Panc1 (cell line): ENCODE results near the gene PARD6B.

Experiments
- CTCF ChIP-seq: fragments of 450-650 bp; IDR thresholded peaks from 2 replicates; pipeline ENCODE4 v1.5.1; 2017; ENCODE audit warnings: mild to moderate bottlenecking
- POLR2AphosphoS5 ChIP-seq: IDR thresholded peaks from 2 replicates; pipeline ENCODE4 v1.6.1; 2012; ENCODE audit warnings: mild to moderate bottlenecking, low read depth, low read length, moderate library complexity
- SIN3A ChIP-seq: IDR thresholded peaks from 2 replicates; pipeline ENCODE4 v1.6.1; 2012; ENCODE audit warnings: low read depth, mild to moderate bottlenecking, low read length, moderate library complexity, borderline replicate concordance; ENCODE audit not compliant: insufficient read depth
- TCF7L2 ChIP-seq: IDR thresholded peaks from 2 replicates; pipeline ENCODE4 v1.6.1; 2011; ENCODE audit warnings: mild to moderate bottlenecking, low read depth, low read length, inconsistent platforms
- TF ChIP-seq, protein P1 (sequence below), 2 experiments: IDR thresholded peaks; 2 replicates each; pipeline ENCODE4 v1.6.1; 2011 to 2012; ENCODE audit warnings: low read depth in 2 of 2, control low read depth in 1 of 2, low read length in 1 of 2, mild to moderate bottlenecking in 1 of 2, moderate library complexity in 1 of 2; ENCODE audit not compliant: insufficient read depth in 1 of 2

DNA sequence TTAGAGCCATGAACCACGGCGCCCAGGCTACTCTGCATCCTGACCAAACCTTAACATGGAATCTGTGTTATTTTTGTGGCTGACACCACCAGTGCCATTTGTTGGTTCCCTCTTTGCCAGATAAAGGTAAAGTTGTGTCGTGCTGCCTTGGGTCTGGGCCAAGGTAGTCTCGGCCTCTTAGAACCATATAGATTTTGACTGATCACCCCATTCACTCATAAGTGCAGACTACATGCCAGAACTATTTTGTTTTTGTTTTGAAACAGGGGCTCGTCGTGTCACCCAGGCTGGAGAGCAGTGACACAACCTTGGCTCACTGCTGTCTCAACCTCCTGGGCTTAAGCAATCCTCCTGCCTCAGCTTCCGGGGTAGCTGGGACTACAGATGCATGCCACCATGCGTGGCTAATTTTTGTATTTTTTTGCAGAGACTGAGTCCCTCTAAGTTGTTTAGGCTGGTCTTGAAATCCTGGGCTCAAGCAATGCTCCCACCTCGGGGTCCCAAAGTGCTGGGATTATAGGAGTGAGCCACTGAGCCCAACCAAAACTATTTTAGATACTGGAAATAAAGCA lies 20.8 kb upstream of the PARD6B start:
- TF ChIP-seq CTCF (no peak), POLR2AphosphoS5 (no peak), SIN3A (no peak), TCF7L2 (no peak)
- TF ChIP-seq, protein P1, sequence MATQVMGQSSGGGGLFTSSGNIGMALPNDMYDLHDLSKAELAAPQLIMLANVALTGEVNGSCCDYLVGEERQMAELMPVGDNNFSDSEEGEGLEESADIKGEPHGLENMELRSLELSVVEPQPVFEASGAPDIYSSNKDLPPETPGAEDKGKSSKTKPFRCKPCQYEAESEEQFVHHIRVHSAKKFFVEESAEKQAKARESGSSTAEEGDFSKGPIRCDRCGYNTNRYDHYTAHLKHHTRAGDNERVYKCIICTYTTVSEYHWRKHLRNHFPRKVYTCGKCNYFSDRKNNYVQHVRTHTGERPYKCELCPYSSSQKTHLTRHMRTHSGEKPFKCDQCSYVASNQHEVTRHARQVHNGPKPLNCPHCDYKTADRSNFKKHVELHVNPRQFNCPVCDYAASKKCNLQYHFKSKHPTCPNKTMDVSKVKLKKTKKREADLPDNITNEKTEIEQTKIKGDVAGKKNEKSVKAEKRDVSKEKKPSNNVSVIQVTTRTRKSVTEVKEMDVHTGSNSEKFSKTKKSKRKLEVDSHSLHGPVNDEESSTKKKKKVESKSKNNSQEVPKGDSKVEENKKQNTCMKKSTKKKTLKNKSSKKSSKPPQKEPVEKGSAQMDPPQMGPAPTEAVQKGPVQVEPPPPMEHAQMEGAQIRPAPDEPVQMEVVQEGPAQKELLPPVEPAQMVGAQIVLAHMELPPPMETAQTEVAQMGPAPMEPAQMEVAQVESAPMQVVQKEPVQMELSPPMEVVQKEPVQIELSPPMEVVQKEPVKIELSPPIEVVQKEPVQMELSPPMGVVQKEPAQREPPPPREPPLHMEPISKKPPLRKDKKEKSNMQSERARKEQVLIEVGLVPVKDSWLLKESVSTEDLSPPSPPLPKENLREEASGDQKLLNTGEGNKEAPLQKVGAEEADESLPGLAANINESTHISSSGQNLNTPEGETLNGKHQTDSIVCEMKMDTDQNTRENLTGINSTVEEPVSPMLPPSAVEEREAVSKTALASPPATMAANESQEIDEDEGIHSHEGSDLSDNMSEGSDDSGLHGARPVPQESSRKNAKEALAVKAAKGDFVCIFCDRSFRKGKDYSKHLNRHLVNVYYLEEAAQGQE (IDR thresholded peaks at IDR 0.05; ENCODE audit: insufficient read depth in 1 of 2, low read depth in 2 of 2, low read length in 1 of 2), result no peak
